22Rv1 (cell line): Measurements from ENCODE around the gene FZD7.

ENCODE experiments used
- ZFX ChIP-seq: fragments of 450-650 bp; IDR thresholded peaks from 2 replicates; pipeline ENCODE4 v1.6.1; 2017; ENCODE audit warnings: antibody characterized with exemption, borderline replicate concordance
- TF ChIP-seq, protein P1 (sequence below): fragments of 450-650 bp; IDR thresholded peaks from 2 replicates; pipeline ENCODE4 v1.5.1; 2017; ENCODE audit warnings: mild to moderate bottlenecking

DNA sequence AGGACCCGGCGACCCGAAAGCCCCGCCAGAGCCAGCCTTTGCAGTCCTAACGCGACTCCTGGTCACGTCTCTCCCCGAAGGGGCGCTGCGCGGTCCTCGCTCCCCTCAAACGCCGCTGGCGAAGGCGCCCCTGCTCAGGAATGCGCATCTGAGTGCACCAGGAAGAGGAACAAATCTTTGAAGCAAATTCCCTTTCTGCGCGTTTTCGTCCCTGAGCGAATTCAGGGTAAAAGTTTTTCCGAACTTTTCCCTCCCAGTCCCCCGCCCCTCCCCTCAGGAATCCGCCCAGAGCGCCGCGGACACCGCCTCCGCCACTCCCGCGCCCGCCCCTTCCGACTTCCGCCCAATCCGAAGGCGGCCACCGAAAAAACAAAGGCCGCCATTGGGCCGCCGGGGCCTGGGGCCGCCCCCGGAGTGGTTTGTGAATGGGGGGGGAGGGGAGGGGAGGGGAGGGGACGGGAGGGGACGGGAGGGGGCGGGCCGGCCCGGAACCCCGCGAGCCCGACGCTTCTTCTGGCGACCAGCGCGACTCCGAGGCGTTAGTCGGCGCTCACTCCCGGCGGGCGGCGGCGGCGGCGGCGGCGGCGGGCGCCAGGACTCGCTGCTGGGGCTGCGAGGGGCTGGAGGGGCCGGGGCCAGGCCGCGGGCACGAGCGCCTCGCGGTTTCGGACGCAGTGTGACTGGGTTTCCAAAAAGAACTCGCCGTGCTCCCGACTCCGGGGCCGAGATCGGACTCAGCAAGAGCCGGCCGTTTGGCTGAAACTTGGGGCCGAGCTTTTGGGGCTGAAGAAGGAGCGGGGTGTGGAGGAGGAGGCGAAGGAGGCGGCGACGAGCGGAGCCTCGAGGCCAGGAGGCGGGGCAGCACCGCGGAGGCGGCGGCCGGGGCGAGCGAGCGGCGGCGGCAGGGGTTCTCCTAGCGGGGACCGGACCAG, at the start of gene FZD7:
- TF ChIP-seq, protein P1, sequence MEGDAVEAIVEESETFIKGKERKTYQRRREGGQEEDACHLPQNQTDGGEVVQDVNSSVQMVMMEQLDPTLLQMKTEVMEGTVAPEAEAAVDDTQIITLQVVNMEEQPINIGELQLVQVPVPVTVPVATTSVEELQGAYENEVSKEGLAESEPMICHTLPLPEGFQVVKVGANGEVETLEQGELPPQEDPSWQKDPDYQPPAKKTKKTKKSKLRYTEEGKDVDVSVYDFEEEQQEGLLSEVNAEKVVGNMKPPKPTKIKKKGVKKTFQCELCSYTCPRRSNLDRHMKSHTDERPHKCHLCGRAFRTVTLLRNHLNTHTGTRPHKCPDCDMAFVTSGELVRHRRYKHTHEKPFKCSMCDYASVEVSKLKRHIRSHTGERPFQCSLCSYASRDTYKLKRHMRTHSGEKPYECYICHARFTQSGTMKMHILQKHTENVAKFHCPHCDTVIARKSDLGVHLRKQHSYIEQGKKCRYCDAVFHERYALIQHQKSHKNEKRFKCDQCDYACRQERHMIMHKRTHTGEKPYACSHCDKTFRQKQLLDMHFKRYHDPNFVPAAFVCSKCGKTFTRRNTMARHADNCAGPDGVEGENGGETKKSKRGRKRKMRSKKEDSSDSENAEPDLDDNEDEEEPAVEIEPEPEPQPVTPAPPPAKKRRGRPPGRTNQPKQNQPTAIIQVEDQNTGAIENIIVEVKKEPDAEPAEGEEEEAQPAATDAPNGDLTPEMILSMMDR: no peak
- no peak for TF ChIP-seq ZFX
